HCT116 (cell line): ENCODE results near the gene UPF2. TPM values are rescaled to one million over a fixed set of nuclear protein-coding genes. Genes with fewer than 3 reads are reported as not detected.
A peak's percentile ranks its signal among the peaks of the same experiment; 100 is the strongest.

Experiments used
- ATAC-seq: fragments of 200-7000 bp; cut with Tn5 transposase; 2 replicates; pipeline ENCODE4 v1.9.1; 2020; ENCODE audit warnings: mild to moderate bottlenecking, moderate library complexity
- BruUV-seq: library from RNA; stranded (reverse); fragments of 400-500 nt; replicated peaks from 2 replicates; lab custom pipeline; 2021; lab: Mats Ljungman, UMichigan
- CTCF ChIA-PET: fragments of 300-600 bp; sonication (Branson Sonifier 250); formaldehyde crosslinking; loops from one replicate; lab custom pipeline; 2021; ENCODE audit warnings: antibody characterized with exemption; lab: Charles Lee
- POLR2A ChIA-PET: fragments of 300-600, 350-600 bp; sonication (Branson Sonifier 250); formaldehyde crosslinking; loops from one replicate; lab custom pipeline; 2021; ENCODE audit warnings: antibody characterized with exemption; lab: Charles Lee
- RAD21 ChIA-PET, 2 experiments: fragments of 300-600 bp; sonication (Branson Sonifier 250); formaldehyde crosslinking; loops; one replicate each; lab custom pipeline; 2023; ENCODE audit warnings: low total read pairs in 2 of 2; ENCODE audit not compliant: uncharacterized antibody in 2 of 2, unreplicated experiment in 2 of 2, low non-redundant PET in 1 of 2; lab: Charles Lee
- DNase-seq: peaks from one replicate; pipeline ENCODE4 v3.0.0-alpha.2; 2010; ENCODE audit warnings: low read depth, low spot score
- H2AFZ ChIP-seq: fragments of 200-600 bp; shearing (Covaris generic), sonication (generic); 2 replicates; pipeline ENCODE4 v1.6.1; 2017; ENCODE audit warnings: low read depth, mixed run types, mixed read lengths, antibody characterized with exemption, low read length; ENCODE audit not compliant: poor library complexity, severe bottlenecking
- H3K27ac ChIP-seq: 2 replicates; pipeline ENCODE4 v1.5.1; 2012; ENCODE audit warnings: low read depth, low read length
- H3K27me3 ChIP-seq: fragments of 200-600 bp; sonication (generic); 2 replicates; pipeline ENCODE4 v1.6.1; 2016; ENCODE audit warnings: mixed run types, low read length, mixed read lengths; ENCODE audit not compliant: insufficient read depth
- H3K36me3 ChIP-seq, 2 experiments: fragments of 200-500 bp in 1 of 2; fragments of 200-600 bp in 1 of 2; sonication (Bioruptor generic) in 1 of 2; sonication (generic) in 1 of 2; 2 replicates each; pipeline versions ENCODE4 v1.5.1 to v1.6.1; 2014 to 2016; ENCODE audit warnings: low read length in 2 of 2, inconsistent platforms in 1 of 2, mixed read lengths in 1 of 2, mixed run types in 1 of 2; ENCODE audit not compliant: insufficient read depth in 2 of 2, control insufficient read depth in 1 of 2
- H3K4me1 ChIP-seq, 2 experiments: fragments of 200-600 bp in 1 of 2; sonication (generic) in 1 of 2; 2 replicates each; pipeline versions ENCODE4 v1.5.1 to v1.6.1; 2012 to 2017; ENCODE audit warnings: low read length in 2 of 2, inconsistent platforms in 1 of 2, mild to moderate bottlenecking in 1 of 2, mixed read lengths in 1 of 2, mixed run types in 1 of 2, moderate library complexity in 1 of 2; ENCODE audit not compliant: insufficient read depth in 2 of 2, control insufficient read depth in 1 of 2
- H3K4me2 ChIP-seq: fragments of 200-600 bp; sonication (generic); 2 replicates; pipeline ENCODE4 v1.6.1; 2017; ENCODE audit warnings: mixed run types, low read length, mixed read lengths
- H3K4me3 ChIP-seq, 2 experiments: fragments of 200-600 bp in 1 of 2; sonication (generic) in 1 of 2; replicated peaks in 1 of 2; 2 replicates each; pipeline ENCODE4 v1.5.1; 2011 to 2016; ENCODE audit warnings: low read length in 2 of 2, control low read depth in 1 of 2, low read depth in 1 of 2, mild to moderate bottlenecking in 1 of 2, mixed read lengths in 1 of 2, mixed run types in 1 of 2
- H3K79me2 ChIP-seq: fragments of 200-600 bp; sonication (generic); 2 replicates; pipeline ENCODE4 v1.6.1; 2017; ENCODE audit warnings: mild to moderate bottlenecking, mixed run types, low read length, moderate library complexity, mixed read lengths; ENCODE audit not compliant: insufficient read depth
- H3K9ac ChIP-seq: fragments of 200-600 bp; sonication (generic); 2 replicates; pipeline ENCODE4 v1.6.1; 2016; ENCODE audit warnings: low read length, mixed read lengths
- H3K9me2 ChIP-seq: fragments of 200-600 bp; sonication (generic), shearing (Covaris generic); 2 replicates; pipeline ENCODE4 v1.6.1; 2017; ENCODE audit warnings: mixed run types, mild to moderate bottlenecking, moderate library complexity; ENCODE audit not compliant: insufficient read depth
- H3K9me3 ChIP-seq, 2 experiments: fragments of 200-500 bp in 1 of 2; fragments of 200-600 bp in 1 of 2; sonication (Bioruptor generic) in 1 of 2; sonication (generic) in 1 of 2; 2 replicates each; pipeline ENCODE4 v1.6.1; 2014 to 2017; ENCODE audit warnings: low read length in 2 of 2, mixed read lengths in 2 of 2, inconsistent platforms in 1 of 2, low read depth in 1 of 2, mild to moderate bottlenecking in 1 of 2, mixed run types in 1 of 2, moderate library complexity in 1 of 2; ENCODE audit not compliant: control insufficient read depth in 1 of 2, insufficient read depth in 1 of 2
- H4K20me1 ChIP-seq: fragments of 200-600 bp; sonication (generic), shearing (Covaris generic); 2 replicates; pipeline ENCODE4 v1.6.1; 2017; ENCODE audit warnings: mixed run types, mild to moderate bottlenecking, moderate library complexity; ENCODE audit not compliant: insufficient read depth
- CBX3 ChIP-seq: IDR thresholded peaks from 2 replicates; pipeline ENCODE4 v1.6.1; 2012; ENCODE audit warnings: low read depth
- FOSL1 ChIP-seq: IDR thresholded peaks from 2 replicates; pipeline ENCODE4 v1.6.1; 2012; ENCODE audit warnings: low read depth
- JUND ChIP-seq: IDR thresholded peaks from 2 replicates; pipeline ENCODE4 v1.6.1; 2012
- SIN3A ChIP-seq: IDR thresholded peaks from 2 replicates; pipeline ENCODE4 v1.6.1; 2012; ENCODE audit warnings: low read depth
- TCF7L2 ChIP-seq: IDR thresholded peaks from 2 replicates; pipeline ENCODE4 v1.7.0; 2011; ENCODE audit warnings: borderline replicate concordance, inconsistent platforms; ENCODE audit not compliant: insufficient read depth, insufficient read length; ENCODE audit errors: extremely low read depth
- intact Hi-C: fragments of 100-400 bp; cut with micrococcal nuclease; formaldehyde crosslinking; loops from 2 replicates; pipeline ENCODE4 v1.10.0; 2022
- total RNA-seq: library from RNA; stranded (reverse); gene quantifications from one replicate; pipeline ENCODE4 v1.2.1, GENCODE V29; 2021; ENCODE audit not compliant: unreplicated experiment
- TF ChIP-seq, protein P1 (sequence below): IDR thresholded peaks from 2 replicates; pipeline ENCODE4 v1.6.1; 2011; ENCODE audit warnings: mild to moderate bottlenecking, low read length, moderate library complexity; ENCODE audit not compliant: insufficient replicate concordance; ENCODE audit errors: extremely low read depth
- TF ChIP-seq, protein P2 (sequence below): IDR thresholded peaks from 2 replicates; pipeline ENCODE4 v1.6.1; 2012; ENCODE audit warnings: low read depth
- TF ChIP-seq, protein P3 (sequence below): IDR thresholded peaks from 2 replicates; pipeline ENCODE4 v1.6.1; 2012
- TF ChIP-seq, protein P4 (sequence below): IDR thresholded peaks from 2 replicates; pipeline ENCODE4 v1.6.1; 2012

The UPF2 gene
- total RNA-seq, 1 experiment from 2014 or later, result 27.3 TPM

DNA sequence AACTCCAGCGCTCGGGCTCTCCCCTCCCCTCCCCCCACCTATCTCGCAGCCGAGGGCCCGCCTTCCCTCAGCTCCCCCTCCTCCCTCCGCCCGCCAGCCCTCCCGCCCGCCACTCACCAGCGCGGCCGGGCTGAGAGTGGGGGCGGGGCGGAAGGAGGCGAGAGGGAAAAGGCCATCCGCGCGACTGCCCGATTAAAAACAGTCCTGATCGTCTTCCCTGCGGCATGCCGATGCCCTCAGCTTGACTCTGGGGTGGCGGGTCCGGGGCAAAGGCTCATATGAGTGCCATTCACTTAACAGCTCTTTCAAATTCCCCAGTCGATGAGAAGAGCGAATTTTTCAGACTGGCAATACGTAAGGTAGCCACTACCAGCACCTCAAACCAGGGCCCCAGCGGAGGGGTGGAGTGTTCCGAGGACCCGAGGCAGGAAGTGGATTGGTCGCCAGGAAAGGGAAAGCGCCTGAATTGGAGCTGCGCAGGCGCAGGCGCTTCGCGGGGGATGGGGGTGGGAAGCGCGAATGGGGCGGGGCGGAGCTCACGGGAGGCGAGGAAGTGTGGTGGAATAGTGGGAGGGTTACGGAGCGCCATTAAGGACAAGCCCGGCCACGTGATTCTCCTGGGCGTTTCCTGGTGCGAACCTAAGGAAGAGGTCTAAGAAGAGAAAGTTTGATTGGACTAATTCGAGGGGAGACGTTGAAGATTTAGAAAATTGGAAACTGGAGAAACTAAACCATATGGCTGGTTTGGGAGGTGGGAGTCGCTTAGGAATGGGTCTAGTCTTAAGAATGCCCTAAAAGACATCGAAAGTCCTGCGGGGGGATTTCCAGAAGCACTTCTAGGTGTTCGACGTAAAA, at the start of gene UPF2 (continued):
- TF ChIP-seq, protein P1, sequence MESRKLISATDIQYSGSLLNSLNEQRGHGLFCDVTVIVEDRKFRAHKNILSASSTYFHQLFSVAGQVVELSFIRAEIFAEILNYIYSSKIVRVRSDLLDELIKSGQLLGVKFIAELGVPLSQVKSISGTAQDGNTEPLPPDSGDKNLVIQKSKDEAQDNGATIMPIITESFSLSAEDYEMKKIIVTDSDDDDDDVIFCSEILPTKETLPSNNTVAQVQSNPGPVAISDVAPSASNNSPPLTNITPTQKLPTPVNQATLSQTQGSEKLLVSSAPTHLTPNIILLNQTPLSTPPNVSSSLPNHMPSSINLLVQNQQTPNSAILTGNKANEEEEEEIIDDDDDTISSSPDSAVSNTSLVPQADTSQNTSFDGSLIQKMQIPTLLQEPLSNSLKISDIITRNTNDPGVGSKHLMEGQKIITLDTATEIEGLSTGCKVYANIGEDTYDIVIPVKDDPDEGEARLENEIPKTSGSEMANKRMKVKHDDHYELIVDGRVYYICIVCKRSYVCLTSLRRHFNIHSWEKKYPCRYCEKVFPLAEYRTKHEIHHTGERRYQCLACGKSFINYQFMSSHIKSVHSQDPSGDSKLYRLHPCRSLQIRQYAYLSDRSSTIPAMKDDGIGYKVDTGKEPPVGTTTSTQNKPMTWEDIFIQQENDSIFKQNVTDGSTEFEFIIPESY, result no peak
- TF ChIP-seq TCF7L2, result no peak
- TF ChIP-seq, protein P2, sequence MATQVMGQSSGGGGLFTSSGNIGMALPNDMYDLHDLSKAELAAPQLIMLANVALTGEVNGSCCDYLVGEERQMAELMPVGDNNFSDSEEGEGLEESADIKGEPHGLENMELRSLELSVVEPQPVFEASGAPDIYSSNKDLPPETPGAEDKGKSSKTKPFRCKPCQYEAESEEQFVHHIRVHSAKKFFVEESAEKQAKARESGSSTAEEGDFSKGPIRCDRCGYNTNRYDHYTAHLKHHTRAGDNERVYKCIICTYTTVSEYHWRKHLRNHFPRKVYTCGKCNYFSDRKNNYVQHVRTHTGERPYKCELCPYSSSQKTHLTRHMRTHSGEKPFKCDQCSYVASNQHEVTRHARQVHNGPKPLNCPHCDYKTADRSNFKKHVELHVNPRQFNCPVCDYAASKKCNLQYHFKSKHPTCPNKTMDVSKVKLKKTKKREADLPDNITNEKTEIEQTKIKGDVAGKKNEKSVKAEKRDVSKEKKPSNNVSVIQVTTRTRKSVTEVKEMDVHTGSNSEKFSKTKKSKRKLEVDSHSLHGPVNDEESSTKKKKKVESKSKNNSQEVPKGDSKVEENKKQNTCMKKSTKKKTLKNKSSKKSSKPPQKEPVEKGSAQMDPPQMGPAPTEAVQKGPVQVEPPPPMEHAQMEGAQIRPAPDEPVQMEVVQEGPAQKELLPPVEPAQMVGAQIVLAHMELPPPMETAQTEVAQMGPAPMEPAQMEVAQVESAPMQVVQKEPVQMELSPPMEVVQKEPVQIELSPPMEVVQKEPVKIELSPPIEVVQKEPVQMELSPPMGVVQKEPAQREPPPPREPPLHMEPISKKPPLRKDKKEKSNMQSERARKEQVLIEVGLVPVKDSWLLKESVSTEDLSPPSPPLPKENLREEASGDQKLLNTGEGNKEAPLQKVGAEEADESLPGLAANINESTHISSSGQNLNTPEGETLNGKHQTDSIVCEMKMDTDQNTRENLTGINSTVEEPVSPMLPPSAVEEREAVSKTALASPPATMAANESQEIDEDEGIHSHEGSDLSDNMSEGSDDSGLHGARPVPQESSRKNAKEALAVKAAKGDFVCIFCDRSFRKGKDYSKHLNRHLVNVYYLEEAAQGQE, result no peak
- TF ChIP-seq, protein P3, sequence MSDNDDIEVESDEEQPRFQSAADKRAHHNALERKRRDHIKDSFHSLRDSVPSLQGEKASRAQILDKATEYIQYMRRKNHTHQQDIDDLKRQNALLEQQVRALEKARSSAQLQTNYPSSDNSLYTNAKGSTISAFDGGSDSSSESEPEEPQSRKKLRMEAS, result peak; percentile 93

DNA sequence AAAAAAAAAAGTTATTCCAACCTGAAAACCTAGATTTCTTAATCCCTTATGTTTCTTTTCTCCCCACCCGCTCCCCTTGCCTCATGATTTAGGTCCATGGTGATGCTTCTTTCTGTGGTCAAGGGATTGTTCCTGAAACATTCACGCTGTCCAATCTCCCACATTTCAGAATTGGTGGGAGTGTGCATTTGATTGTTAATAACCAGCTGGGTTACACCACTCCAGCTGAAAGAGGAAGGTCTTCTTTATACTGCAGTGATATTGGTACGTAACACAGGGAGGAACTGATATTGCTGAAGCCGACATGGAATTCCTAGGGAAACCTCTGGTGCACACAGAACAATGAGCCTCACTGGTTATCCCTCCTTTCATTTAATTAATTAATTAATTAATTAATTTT, 48.8 kb upstream of the UPF2 start:
- H3K4me2 ChIP-seq, result no peak overlapping the region
- no peak overlapping the region for H2AFZ ChIP-seq
- no peaks in the 10 kb centered on the region for H4K20me1 ChIP-seq
- H3K79me2 ChIP-seq, result no peaks in the 10 kb centered on the region
- intact Hi-C loops, result no loop called here
- H3K4me3 ChIP-seq, result no peak overlapping the region
- peaks cover 6% of the 10 kb centered on the region in 2 experiments; a peak in 1 of 4 replicates for H3K36me3 ChIP-seq
- no TSS peak for BruUV-seq
- ChIA-PET POLR2A (interaction anchor here (0.5 kb wide), 1 partner anchor 891 kb away, joined by 3 read pairs; no protein-coding TSS in a partner anchor), CTCF (no interaction called here), RAD21 (no interaction called here)
- DNase-seq, result no peak
- H3K9me3 ChIP-seq, result no peaks in the 10 kb centered on the region
- H3K27ac ChIP-seq, result no peak overlapping the region
- no peak for ATAC-seq
- no peak overlapping the region for H3K9ac ChIP-seq
- no peaks in the 10 kb centered on the region for H3K4me1 ChIP-seq
- H3K27me3 ChIP-seq, result no peaks in the 10 kb centered on the region
- no peaks in the 10 kb centered on the region for H3K9me2 ChIP-seq
- TF ChIP-seq, protein P2, result no peak
- TF ChIP-seq JUND, result no peak
- TF ChIP-seq CBX3, result no peak
- no peak for TF ChIP-seq FOSL1
- TF ChIP-seq, protein P4, sequence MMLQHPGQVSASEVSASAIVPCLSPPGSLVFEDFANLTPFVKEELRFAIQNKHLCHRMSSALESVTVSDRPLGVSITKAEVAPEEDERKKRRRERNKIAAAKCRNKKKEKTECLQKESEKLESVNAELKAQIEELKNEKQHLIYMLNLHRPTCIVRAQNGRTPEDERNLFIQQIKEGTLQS, result no peak
- TF ChIP-seq SIN3A, result no peak
- TF ChIP-seq, protein P3, result no peak
